Thyroid gland (tissue), 4 donors: ENCODE results near the gene GADL1. TPM values are rescaled to one million over a fixed set of nuclear protein-coding genes. Genes with fewer than 3 reads are reported as not detected.

Experiments
- DNase-seq, 2 donors: peaks; one replicate each; pipeline ENCODE4 v3.0.0-alpha.2; 2019
- H3K27ac ChIP-seq, 3 donors: fragments of 200-600 bp; sonication (generic); 1 replicate in 2 of 3; 2 replicates in 1 of 3; pipeline ENCODE4 v1.5.1; 2016 to 2019; ENCODE audit warnings: mild to moderate bottlenecking in 1 of 3, moderate library complexity in 1 of 3
- H3K27me3 ChIP-seq: fragments of 200-600 bp; sonication (generic); one replicate; pipeline ENCODE4 v1.5.1; 2019
- H3K36me3 ChIP-seq, 2 donors: fragments of 200-600 bp; sonication (generic); one replicate each; pipeline ENCODE4 v1.5.1; 2016 to 2019
- H3K4me1 ChIP-seq, 2 donors: fragments of 200-600 bp; sonication (generic); one replicate each; pipeline ENCODE4 v1.5.1; 2017 to 2019
- H3K4me3 ChIP-seq, 3 donors: fragments of 200-600 bp; sonication (generic); replicated peaks in 1 of 3; 1 replicate in 2 of 3; 2 replicates in 1 of 3; pipeline ENCODE4 v1.5.1; 2016; ENCODE audit warnings: mild to moderate bottlenecking in 1 of 3
- H3K9me3 ChIP-seq: fragments of 200-600 bp; sonication (generic); one replicate; pipeline ENCODE4 v1.5.1; 2017
- CTCF ChIP-seq, 6 experiments: fragments of 200-600 bp in 3 of 6; fragments of 450-650 bp in 3 of 6; sonication (generic) in 3 of 6; IDR thresholded peaks; one replicate each; pipeline ENCODE4 v1.5.1; 2016 to 2019; ENCODE audit warnings: antibody characterized with exemption in 6 of 6, mild to moderate bottlenecking in 2 of 6, inconsistent platforms in 1 of 6, moderate library complexity in 1 of 6
- POLR2A ChIP-seq, 2 donors: fragments of 450-650 bp; IDR thresholded peaks; one replicate each; pipeline ENCODE4 v1.6.1; 2017; ENCODE audit warnings: antibody characterized with exemption in 2 of 2, mild to moderate bottlenecking in 2 of 2, moderate library complexity in 1 of 2
- WGBS, 2 donors: methylation state at CpG; one replicate each; pipeline ENCODE4 v1.1.5; 2017; 5-methylcytosine and 5-hydroxymethylcytosine counted together
- intact Hi-C: fragments of 100-400 bp; cut with DNase I; formaldehyde crosslinking; loops from one replicate; pipeline ENCODE4 v1.15.1; 2023
- total RNA-seq, 4 donors: library from RNA; depleted of rRNA; stranded (reverse); fragments of >200 nt; gene quantifications; one replicate each; pipeline ENCODE4 v1.2.3, GENCODE V29; 2016

The GADL1 gene
- total RNA-seq, 4 donors from 2014 or later, result not detected

DNA sequence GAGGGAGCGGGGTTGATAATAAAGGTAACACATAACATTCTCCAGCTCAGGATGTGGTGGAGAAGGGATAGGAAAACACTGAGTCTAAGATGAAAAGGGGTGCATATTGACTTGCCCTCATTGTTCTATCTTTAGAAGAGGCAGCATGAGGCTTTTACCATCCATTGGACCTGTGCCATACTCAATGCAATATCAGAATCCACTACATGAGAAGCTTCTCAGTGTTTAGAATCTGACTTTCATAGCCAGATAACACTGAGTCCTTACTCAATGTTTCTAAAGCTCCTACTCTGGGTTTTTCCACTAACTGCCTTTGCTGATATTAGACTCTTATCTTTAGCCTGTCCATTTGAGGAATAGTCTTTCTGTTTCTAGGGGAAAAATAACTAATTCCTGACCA, 24.3 kb upstream of the GADL1 start:
- H3K36me3 ChIP-seq, result no peaks in the 10 kb centered on the region
- intact Hi-C loops, result no loop called here
- DNase-seq, result no peak
- no peaks in the 10 kb centered on the region for H3K27me3 ChIP-seq
- H3K9me3 ChIP-seq, result no peaks in the 10 kb centered on the region
- no peak overlapping the region for H3K27ac ChIP-seq
- H3K4me3 ChIP-seq, result no peak overlapping the region
- no peak for TF ChIP-seq CTCF (IDR thresholded peaks at IDR 0.05)
- TF ChIP-seq POLR2A (IDR thresholded peaks at IDR 0.05), result no peak
- no peaks in the 10 kb centered on the region for H3K4me1 ChIP-seq
- 100% methylated on average over 1 of the region's 1 CpG for WGBS, 2 donors

DNA sequence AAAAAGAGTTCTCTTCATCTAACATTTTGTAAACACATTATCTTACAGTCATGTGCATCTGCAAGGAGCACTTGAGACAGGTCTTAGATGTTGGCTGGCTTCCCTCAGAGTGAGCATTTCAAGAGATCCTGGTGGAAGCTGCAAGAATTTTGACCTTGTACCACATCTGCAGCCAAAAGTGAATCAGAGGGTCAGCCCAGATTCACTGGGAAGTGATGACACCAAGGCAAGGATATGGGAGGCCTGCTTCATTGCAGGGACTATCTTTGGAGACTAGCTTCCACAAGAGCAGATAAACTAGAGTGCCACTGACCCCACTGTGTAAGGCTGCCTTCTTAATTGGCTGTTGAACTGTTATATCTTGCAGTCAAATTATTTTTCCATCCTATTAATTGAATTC, 21.3 kb upstream of the GADL1 start:
- no peaks in the 10 kb centered on the region for H3K4me1 ChIP-seq
- DNase-seq, result no peak
- no peak overlapping the region for H3K4me3 ChIP-seq
- intact Hi-C loops, result no loop called here
- no peaks in the 10 kb centered on the region for H3K9me3 ChIP-seq
- no peaks in the 10 kb centered on the region for H3K27me3 ChIP-seq
- TF ChIP-seq CTCF (IDR thresholded peaks at IDR 0.05) (no peak), POLR2A (IDR thresholded peaks at IDR 0.05) (no peak)
- no peaks in the 10 kb centered on the region for H3K36me3 ChIP-seq
- H3K27ac ChIP-seq, result no peak overlapping the region

DNA sequence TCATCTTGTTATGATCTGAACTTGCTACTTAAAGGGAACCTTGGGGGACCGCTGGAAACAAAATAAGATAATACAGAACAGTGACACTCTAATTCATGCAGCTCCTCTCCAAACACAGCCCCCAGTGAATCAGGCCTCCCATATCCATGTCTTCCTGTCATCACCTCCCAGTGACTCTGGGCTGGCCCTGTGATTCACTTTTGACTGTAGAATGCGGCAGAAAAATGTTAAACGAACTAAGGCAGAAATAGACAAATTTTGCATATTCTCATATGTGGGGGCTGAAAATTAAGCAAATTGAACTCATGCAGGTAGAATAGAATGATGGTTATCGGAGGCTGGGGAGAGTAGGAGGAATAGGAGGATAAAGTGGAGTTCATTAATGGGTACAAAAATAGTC, 20.2 kb upstream of the GADL1 start:
- no peaks in the 10 kb centered on the region for H3K27me3 ChIP-seq
- no peaks in the 10 kb centered on the region for H3K4me1 ChIP-seq
- H3K36me3 ChIP-seq, result no peaks in the 10 kb centered on the region
- DNase-seq, result no peak
- no peak overlapping the region for H3K4me3 ChIP-seq
- WGBS, 2 donors, result 85 to 92% methylated on average over 4 of the region's 4 CpGs
- TF ChIP-seq CTCF (IDR thresholded peaks at IDR 0.05) (no peak), POLR2A (IDR thresholded peaks at IDR 0.05) (no peak)
- H3K27ac ChIP-seq, result no peak overlapping the region
- H3K9me3 ChIP-seq, result no peaks in the 10 kb centered on the region
- intact Hi-C loops, result no loop called here

GRCh38 chr3:30913176-30913575, 18.7 kb upstream of the GADL1 start:
- Histone ChIP-seq H3K27me3 (no peaks in the 10 kb centered on the region), H3K4me3 (no peak overlapping the region), H3K27ac (no peak overlapping the region), H3K36me3 (no peaks in the 10 kb centered on the region), H3K4me1 (no peaks in the 10 kb centered on the region), H3K9me3 (no peaks in the 10 kb centered on the region)
- 79 to 84% methylated on average over 4 of the region's 4 CpGs for WGBS, 2 donors
- no peak for DNase-seq
- intact Hi-C loops, result no loop called here
- TF ChIP-seq POLR2A (IDR thresholded peaks at IDR 0.05) (no peak), CTCF (IDR thresholded peaks at IDR 0.05) (no peak)

- Histone ChIP-seq H3K4me1 (no peaks in the 10 kb centered on the region), H3K9me3 (no peaks in the 10 kb centered on the region), H3K27me3 (no peaks in the 10 kb centered on the region), H3K4me3 (no peak overlapping the region), H3K27ac (no peak overlapping the region), H3K36me3 (no peaks in the 10 kb centered on the region)
- TF ChIP-seq POLR2A (IDR thresholded peaks at IDR 0.05) (no peak), CTCF (IDR thresholded peaks at IDR 0.05) (no peak)
- no peak for DNase-seq
- intact Hi-C loops, result no loop called here
Measured at GRCh38 chr3:30912301-30912700, 17.8 kb upstream of the GADL1 start.
